LNCaP clone FGC (cell line): ENCODE results near the gene COL24A1.

Source experiments
- DNase-seq: peaks from one replicate; pipeline ENCODE4 v3.0.0-alpha.2; 2011; ENCODE audit warnings: low read depth
- H3K4me3 ChIP-seq: 2 replicates; pipeline ENCODE4 v1.5.1; 2011; ENCODE audit warnings: mild to moderate bottlenecking, low read depth, low read length, control low read depth
- CTCF ChIP-seq: IDR thresholded peaks from 2 replicates; pipeline ENCODE4 v1.5.1; 2012; ENCODE audit warnings: mild to moderate bottlenecking; ENCODE audit not compliant: control insufficient read depth, insufficient read depth; ENCODE audit errors: extremely low read depth

COL24A1 gene

GRCh38 chr1:85862456-85862855, 294.1 kb downstream of the COL24A1 start:
- DNase-seq, result no peak
- no peak for TF ChIP-seq CTCF

GRCh38 chr1:85857991-85858390, 298.6 kb downstream of the COL24A1 start:
- H3K4me3 ChIP-seq, result no peak overlapping the region
- no peak for DNase-seq
- TF ChIP-seq CTCF, result no peak

More at GRCh38 chr1:85862456-85862855, 294.1 kb downstream of the COL24A1 start:
- no peak overlapping the region for H3K4me3 ChIP-seq

- peak; percentile 14 for DNase-seq
- peak; percentile 36 for TF ChIP-seq CTCF
- H3K4me3 ChIP-seq, result no peak overlapping the region
Measured at GRCh38 chr1:85850238-85850637, 306.3 kb downstream of the COL24A1 start.

- TF ChIP-seq CTCF, result no peak
- no peak for DNase-seq
Measured at GRCh38 chr1:85849660-85850059, 306.9 kb downstream of the COL24A1 start.

GRCh38 chr1:85847356-85847755, 309.2 kb downstream of the COL24A1 start:
- no peak for TF ChIP-seq CTCF
- DNase-seq, result no peak
- H3K4me3 ChIP-seq, result no peak overlapping the region

More at GRCh38 chr1:85849660-85850059, 306.9 kb downstream of the COL24A1 start:
- no peak overlapping the region for H3K4me3 ChIP-seq

- no peak for DNase-seq
Measured at GRCh38 chr1:85846706-85847105, 309.9 kb downstream of the COL24A1 start.

More at GRCh38 chr1:85846706-85847105, 309.9 kb downstream of the COL24A1 start:
- H3K4me3 ChIP-seq, result no peak overlapping the region
- TF ChIP-seq CTCF, result no peak
